HG03097 (cell line): Measurements from ENCODE around the gene OLAH.
"Not testable (repeated sequence)": the region's sequence is repeated elsewhere in the genome, so short reads cannot be mapped to it uniquely, and the experiment has no call there.

Experiments used
- ATAC-seq: cut with Tn5 transposase; IDR thresholded peaks from one replicate; pipeline ENCODE4 v1.9.1; 2021; ENCODE audit not compliant: unreplicated experiment, low FRiP score

Gene OLAH

GRCh38 chr10:15043674-15044073, at the start of gene OLAH:
OLAH (plus strand) TSS chr10:15043943; CDS start chr10:15047289, 3,346 bp downstream.
- no peak for ATAC-seq

GRCh38 chr10:14995964-14996565, 47.7 kb upstream of the OLAH start:
- ATAC-seq = no peak

GRCh38 chr10:15013530-15013929, 30.2 kb upstream of the OLAH start:
- ATAC-seq = not testable (repeated sequence)

GRCh38 chr10:15015451-15015850, 28.3 kb upstream of the OLAH start:
- no peak for ATAC-seq

GRCh38 chr10:15020966-15021365, 22.8 kb upstream of the OLAH start:
- ATAC-seq = not testable (repeated sequence)

- not testable (repeated sequence) for ATAC-seq
Measured at GRCh38 chr10:15023079-15023478, 20.7 kb upstream of the OLAH start.

GRCh38 chr10:15024017-15025004, 19.4 kb upstream of the OLAH start:
- ATAC-seq = not testable (repeated sequence)

- not testable (repeated sequence) for ATAC-seq
Measured at GRCh38 chr10:15025040-15025439, 18.7 kb upstream of the OLAH start.

- no peak for ATAC-seq
Measured at GRCh38 chr10:15027741-15028140, 16.0 kb upstream of the OLAH start.

- ATAC-seq = no peak
Measured at GRCh38 chr10:15035385-15036301, 8.1 kb upstream of the OLAH start.

GRCh38 chr10:15037691-15038090, 6.1 kb upstream of the OLAH start:
- ATAC-seq = no peak

- ATAC-seq = no peak
Measured at GRCh38 chr10:15038416-15038815, 5.3 kb upstream of the OLAH start.

- no peak for ATAC-seq
Measured at GRCh38 chr10:15045380-15045779, 1.6 kb downstream of the OLAH start.

GRCh38 chr10:15046626-15047025, 2.9 kb downstream of the OLAH start:
- no peak for ATAC-seq

- no peak for ATAC-seq
Measured at GRCh38 chr10:15049533-15049932, 5.8 kb downstream of the OLAH start.

GRCh38 chr10:15052121-15052520, 8.4 kb downstream of the OLAH start:
- ATAC-seq = no peak

GRCh38 chr10:15053061-15053460, 9.3 kb downstream of the OLAH start:
- ATAC-seq = no peak

- ATAC-seq = no peak
Measured at GRCh38 chr10:15058689-15059088, 14.9 kb downstream of the OLAH start.

- no peak for ATAC-seq
Measured at GRCh38 chr10:15059914-15060313, 16.2 kb downstream of the OLAH start.

- ATAC-seq = no peak
Measured at GRCh38 chr10:15060638-15061037, 16.9 kb downstream of the OLAH start.

GRCh38 chr10:15067154-15067553, 23.4 kb downstream of the OLAH start:
- no peak for ATAC-seq
